HepG2 (cell line): ENCODE measurements around the gene PPP2R2C. TPM values are rescaled to one million over a fixed set of nuclear protein-coding genes. Genes with fewer than 3 reads are reported as not detected.

Source experiments
- ATAC-seq: fragments of 200-7000 bp; cut with Tn5 transposase; 3 replicates; pipeline ENCODE4 v1.9.1; 2020; ENCODE audit warnings: mild to moderate bottlenecking, moderate library complexity
- BruUV-seq: library from RNA; stranded (reverse); fragments of 400-500 nt; replicated peaks from 2 replicates; lab custom pipeline; 2021; lab: Mats Ljungman, UMichigan
- CTCF ChIA-PET: fragments of 300-600 bp; formaldehyde crosslinking; extraction: SDS; loops from one replicate; lab custom pipeline; 2021; ENCODE audit warnings: low total read pairs, inconsistent platforms, low intra/inter-chr PET ratio; lab: Yijun Ruan, JAX
- POLR2A ChIA-PET: fragments of 350-600 bp; sonication (Branson Sonifier 250); formaldehyde crosslinking; loops from one replicate; lab custom pipeline; 2020; ENCODE audit warnings: antibody characterized with exemption, inconsistent platforms; lab: Yijun Ruan, JAX
- DNase-seq: peaks from one replicate; pipeline ENCODE4 v3.0.0-alpha.2; 2015; ENCODE audit warnings: low spot score
- FAIRE-seq: peaks from 3 replicates; lab custom pipeline; 2011; peaks lifted over from hg19 to GRCh38; lab: Jason Lieb, UNC
- H2AFZ ChIP-seq: one replicate; pipeline ENCODE4 v1.6.1; 2011; ENCODE audit warnings: low read length, inconsistent platforms
- H3K27ac ChIP-seq: fragments of 300-600 bp; 3 replicates; pipeline ENCODE4 v1.8.0; 2011; ENCODE audit warnings: mixed run types, mild to moderate bottlenecking, mixed read lengths, low read length, inconsistent platforms; ENCODE audit not compliant: insufficient read depth; ENCODE audit errors: extremely low read length
- H3K27me3 ChIP-seq, 2 experiments: fragments of 200-600 bp in 1 of 2; 2 replicates in 1 of 2; 3 replicates in 1 of 2; pipeline versions ENCODE4 v1.6.0 to v1.8.0; 2011; ENCODE audit warnings: low read length in 2 of 2, mild to moderate bottlenecking in 2 of 2, moderate library complexity in 2 of 2, inconsistent platforms in 1 of 2; ENCODE audit not compliant: insufficient read depth in 2 of 2, control insufficient read depth in 1 of 2
- H3K36me3 ChIP-seq, 2 experiments: fragments of 200-600 bp in 1 of 2; replicated peaks in 1 of 2; 2 replicates in 1 of 2; 3 replicates in 1 of 2; pipeline versions ENCODE4 v1.5.1 to v1.8.0; 2011; ENCODE audit warnings: low read length in 2 of 2, inconsistent platforms in 1 of 2; ENCODE audit not compliant: insufficient read depth in 2 of 2, control insufficient read depth in 1 of 2
- H3K4me1 ChIP-seq: 2 replicates; pipeline ENCODE4 v1.5.1; 2012; ENCODE audit warnings: low read length, inconsistent platforms; ENCODE audit not compliant: insufficient read depth
- H3K4me2 ChIP-seq: 2 replicates; pipeline ENCODE4 v1.6.0; 2011; ENCODE audit warnings: low read depth, low read length, inconsistent platforms
- H3K4me3 ChIP-seq, 3 experiments: fragments of 200-600 bp in 1 of 3; sonication (generic), shearing (Covaris generic) in 1 of 3; replicated peaks in 1 of 3; 2 replicates each; pipeline ENCODE4 v1.5.1; 2011 to 2016; ENCODE audit warnings: low read length in 3 of 3, inconsistent platforms in 2 of 3, low read depth in 2 of 3, mild to moderate bottlenecking in 2 of 3, control low read depth in 1 of 3, mixed read lengths in 1 of 3; ENCODE audit not compliant: insufficient read depth in 1 of 3
- H3K79me2 ChIP-seq: one replicate; pipeline ENCODE4 v1.6.1; 2011; ENCODE audit warnings: low read length, inconsistent platforms; ENCODE audit not compliant: insufficient read depth
- H3K9ac ChIP-seq: 2 replicates; pipeline ENCODE4 v1.6.0; 2011; ENCODE audit warnings: mild to moderate bottlenecking, low read depth, low read length, inconsistent platforms; ENCODE audit not compliant: insufficient read depth
- H3K9me3 ChIP-seq: 2 replicates; pipeline ENCODE4 v1.5.1; 2012; ENCODE audit warnings: mild to moderate bottlenecking, low read length
- H4K20me1 ChIP-seq: 2 replicates; pipeline ENCODE4 v1.6.0; 2011; ENCODE audit warnings: inconsistent platforms, mild to moderate bottlenecking, low read length, moderate library complexity; ENCODE audit not compliant: insufficient read depth
- EP300 ChIP-seq, 3 experiments: sonication (generic) in 1 of 3; formaldehyde crosslinking in 1 of 3; IDR thresholded peaks; 2 replicates each; pipeline versions ENCODE4 v1.5.1 to v1.6.1; 2011 to 2020; ENCODE audit warnings: low read depth in 2 of 3, low read length in 2 of 3, borderline replicate concordance in 1 of 3, improper control_type of control experiment in 1 of 3, mild to moderate bottlenecking in 1 of 3, missing genetic modification reagents in 1 of 3, moderate library complexity in 1 of 3
- GRHL1 ChIP-seq: sonication (generic); formaldehyde crosslinking; conservative IDR thresholded peaks from 2 replicates; pipeline ENCODE4 v1.8.0; 2022; ENCODE audit warnings: missing genetic modification reagents
- KLF11 ChIP-seq: IDR thresholded peaks from 2 replicates; pipeline ENCODE4 v1.6.1; 2016; ENCODE audit warnings: missing compliant biosample characterization
- MBD4 ChIP-seq: IDR thresholded peaks from 2 replicates; pipeline ENCODE4 v1.6.1; 2012; ENCODE audit warnings: low read length, inconsistent platforms, borderline replicate concordance
- PBX3 ChIP-seq: sonication (generic); formaldehyde crosslinking; IDR thresholded peaks from 2 replicates; pipeline ENCODE4 v1.8.1; 2023; ENCODE audit warnings: missing genetic modification reagents, inconsistent platforms, borderline replicate concordance
- PITX1 ChIP-seq: sonication (generic); formaldehyde crosslinking; IDR thresholded peaks from 2 replicates; pipeline ENCODE4 v1.5.1; 2020; ENCODE audit warnings: mild to moderate bottlenecking, missing genetic modification reagents
- POLR2AphosphoS2 ChIP-seq: IDR thresholded peaks from 2 replicates; pipeline ENCODE4 v1.6.1; 2011; ENCODE audit warnings: low read depth, low read length, improper control_type of control experiment
- RXRB ChIP-seq: IDR thresholded peaks from 2 replicates; pipeline ENCODE4 v1.6.1; 2016; ENCODE audit warnings: borderline replicate concordance, missing genetic modification reagents, missing compliant biosample characterization
- TOPORS ChIP-seq: sonication (generic); formaldehyde crosslinking; IDR thresholded peaks from 2 replicates; pipeline ENCODE4 v1.8.0; 2023; ENCODE audit warnings: mild to moderate bottlenecking, missing genetic modification reagents
- ZBED4 ChIP-seq: sonication (generic); formaldehyde crosslinking; IDR thresholded peaks from 2 replicates; pipeline ENCODE4 v1.4.0; 2020; ENCODE audit warnings: missing genetic modification reagents, borderline replicate concordance
- ZBTB21 ChIP-seq: sonication (generic); formaldehyde crosslinking; IDR thresholded peaks from 2 replicates; pipeline ENCODE4 v1.4.0; 2020; ENCODE audit warnings: missing genetic modification reagents
- ZFYVE20 ChIP-seq: sonication (generic); formaldehyde crosslinking; IDR thresholded peaks from 2 replicates; pipeline ENCODE4 v1.8.0; 2023; ENCODE audit warnings: low read depth, mild to moderate bottlenecking, moderate library complexity, missing genetic modification reagents, borderline replicate concordance
- ZMAT5 ChIP-seq: sonication (generic); formaldehyde crosslinking; IDR thresholded peaks from 2 replicates; pipeline ENCODE4 v1.5.0; 2020; ENCODE audit warnings: mild to moderate bottlenecking, low read depth, missing genetic modification reagents, borderline replicate concordance
- ZNF414 ChIP-seq: sonication (generic); formaldehyde crosslinking; IDR thresholded peaks from 2 replicates; pipeline ENCODE4 v1.5.0; 2020; ENCODE audit warnings: missing genetic modification reagents
- WGBS: methylation state at CpG from one replicate; pipeline ENCODE4 v1.1.6; 2017; ENCODE audit warnings: low lambda C conversion rate; 5-methylcytosine and 5-hydroxymethylcytosine counted together
- in situ Hi-C: cut with HindIII; loops from 2 replicates; pipeline ENCODE4 v1.10.0; 2017; ENCODE audit warnings: low pct_unique_long_range_greater_than_20kb; ENCODE audit not compliant: extremely low pct_ligation_motif_present
- intact Hi-C: fragments of 100-400 bp; cut with micrococcal nuclease; formaldehyde crosslinking; loops from one replicate; pipeline ENCODE4 v1.10.0; 2022; ENCODE audit not compliant: unreplicated experiment
- polyA plus RNA-seq, 8 experiments: library from polyadenylated mRNA; depleted of rRNA in 3 of 8; stranded (reverse) in 7 of 8; unstranded in 1 of 8; fragments of >200 nt; fragmentation: Illumina TruSeq in 4 of 8; extraction: Trizol in 4 of 8; gene quantifications; 2 replicates each; pipeline versions ENCODE4 v1.2.1 to v1.2.3, GENCODE V29; 2011 to 2016; ENCODE audit warnings: low read depth in 4 of 8, missing spikeins in 1 of 8, mixed read lengths in 1 of 8; ENCODE audit not compliant: insufficient read depth in 1 of 8
- total RNA-seq, 5 experiments: library from RNA; depleted of rRNA; stranded (reverse); fragments of >200 nt; fragmentation: Illumina TruSeq; extraction: Trizol; gene quantifications; 2 replicates each; pipeline ENCODE4 v1.2.3, GENCODE V29; 2016; ENCODE audit warnings: low read depth in 1 of 5

The PPP2R2C gene
- total and polyA plus RNA-seq, 2 of the 13 experiments (the other 11 are each of a cell fraction or from before 2014, with no cell fraction given) = 0.60 to 8.6 TPM

- Histone ChIP-seq H2AFZ (no peak overlapping the region), H3K4me2 (no peak overlapping the region), H3K9ac (no peak overlapping the region), H3K9me3 (no peaks in the 10 kb centered on the region), H4K20me1 (no peaks in the 10 kb centered on the region), H3K4me3 (no peak overlapping the region), H3K79me2 (no peaks in the 10 kb centered on the region), H3K27ac (no peak overlapping the region), H3K36me3 (no peaks in the 10 kb centered on the region), H3K27me3 (peaks cover 4 to 43% of the 10 kb centered on the region in 2 experiments), H3K4me1 (no peaks in the 10 kb centered on the region)
- TF ChIP-seq ZFYVE20 (CRISPR knock-in tag) (no peak), ZNF414 (CRISPR knock-in tag) (no peak), ZBTB21 (CRISPR knock-in tag) (no peak), GRHL1 (CRISPR knock-in tag) (no peak), TOPORS (CRISPR knock-in tag) (no peak), RXRB (CRISPR knock-in tag) (no peak), PITX1 (CRISPR knock-in tag) (no peak), KLF11 (CRISPR knock-in tag) (no peak), PBX3 (CRISPR knock-in tag) (no peak), ZMAT5 (no peak), MBD4 (no peak), POLR2AphosphoS2 (no peak), ZBED4 (CRISPR knock-in tag) (no peak), EP300 (IDR thresholded peaks at IDR 0.05; ENCODE audit: low read depth in 2 of 2, low read length in 2 of 2) (no peak), EP300 (CRISPR knock-in tag; IDR thresholded peaks at IDR 0.05; ENCODE audit: borderline replicate concordance) (no peak)
- DNase-seq = no peak
- POLR2A ChIA-PET = no interaction called here
- WGBS = 3% methylated on average over 4 of the region's 4 CpGs
- intact Hi-C loops = no loop called here
- in situ Hi-C loops = no loop called here
- no peak for FAIRE-seq
- CTCF ChIA-PET = no interaction called here
- BruUV-seq = no TSS peak
- ATAC-seq = no peak
Observed at GRCh38 chr4:6408263-6408662, 64.2 kb downstream of the PPP2R2C start.
